ENCODE results near the gene KCTD19.

KCTD19 gene

DNA sequence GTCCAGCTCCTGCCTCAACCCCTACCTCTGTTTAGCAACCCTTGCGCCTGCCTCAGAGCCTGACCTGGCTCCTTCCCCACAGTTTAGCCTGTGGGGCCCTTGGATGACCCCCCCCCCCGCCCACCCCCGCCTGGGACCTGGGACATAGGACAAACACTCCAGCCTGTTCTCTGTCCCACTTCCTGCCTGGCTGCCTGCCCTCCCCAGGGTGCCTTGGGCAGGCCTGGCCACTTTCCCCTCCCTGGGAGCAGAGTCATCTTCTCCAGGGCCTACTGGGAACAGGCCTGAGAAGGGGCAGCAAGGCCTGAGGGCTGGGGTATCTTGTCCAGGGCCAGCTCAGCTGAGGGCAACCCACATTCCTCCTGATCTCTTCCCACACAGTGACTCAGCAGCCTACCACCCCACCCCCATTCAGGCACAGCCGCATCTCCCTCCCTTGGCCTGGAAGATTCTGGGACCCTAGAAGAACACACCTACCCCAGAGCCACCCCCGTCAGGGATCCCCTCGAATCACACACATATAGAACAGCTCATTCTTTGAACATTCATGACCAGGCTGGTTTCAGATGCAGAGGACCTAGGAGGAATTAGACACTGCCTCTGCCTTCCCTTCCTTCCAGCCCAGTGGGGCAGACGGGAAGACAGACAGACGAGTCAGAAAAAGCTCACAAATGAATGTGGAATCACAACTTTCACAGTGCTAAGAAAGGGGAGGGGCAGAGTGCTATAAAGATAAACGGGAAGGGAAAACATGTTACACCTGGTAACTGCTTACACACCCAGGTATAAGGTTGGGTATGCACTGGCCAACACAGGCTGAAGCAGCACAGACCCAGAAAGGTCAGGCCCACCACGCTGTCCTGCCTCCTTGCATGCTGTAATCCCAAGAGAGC is 85.3 kb downstream of the KCTD19 start:
- no peak for DNase-seq

DNA sequence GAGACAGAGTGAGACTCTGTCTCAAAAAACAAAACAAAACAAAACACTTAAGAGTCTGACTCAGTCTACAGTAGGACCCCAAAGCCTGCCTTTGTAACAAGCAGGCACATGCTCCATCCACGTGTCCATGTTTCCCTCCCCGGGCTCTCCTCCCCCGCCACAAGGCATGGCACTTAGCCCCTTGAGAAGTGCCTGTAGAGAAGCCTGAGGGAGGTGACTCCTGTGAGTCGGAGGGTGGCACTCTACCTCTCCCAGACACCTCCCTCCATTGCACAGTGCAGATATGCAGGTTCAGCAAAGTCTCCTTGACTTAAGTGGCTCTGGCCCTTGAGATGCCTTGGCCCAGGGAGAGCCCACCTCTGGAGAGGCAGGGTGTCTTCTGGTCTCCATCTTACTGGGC is 86.0 kb downstream of the KCTD19 start:
- DNase-seq, result no peak
